HUES6 (cell line): Measurements from ENCODE around the gene OSBPL10.

Experiments used
- H3K27ac ChIP-seq: 2 replicates; pipeline ENCODE4 v1.7.0; 2013; ENCODE audit warnings: low read depth, mild to moderate bottlenecking, low read length, inconsistent platforms
- H3K27me3 ChIP-seq: 2 replicates; pipeline ENCODE4 v1.6.1; 2013; ENCODE audit warnings: low read length; ENCODE audit not compliant: control insufficient read depth, insufficient read depth
- H3K36me3 ChIP-seq: 2 replicates; pipeline ENCODE4 v1.6.1; 2013; ENCODE audit warnings: low read length; ENCODE audit not compliant: control insufficient read depth, insufficient read depth
- H3K4me1 ChIP-seq: 2 replicates; pipeline ENCODE4 v1.6.1; 2013; ENCODE audit warnings: low read length; ENCODE audit not compliant: control insufficient read depth, insufficient read depth
- H3K4me3 ChIP-seq: 2 replicates; pipeline ENCODE4 v1.5.1; 2013; ENCODE audit warnings: low read depth, low read length
- H3K9ac ChIP-seq: one replicate; pipeline ENCODE4 v1.6.1; 2013; ENCODE audit warnings: mild to moderate bottlenecking, low read length
- H3K9me3 ChIP-seq: 2 replicates; pipeline ENCODE4 v1.6.1; 2013; ENCODE audit warnings: low read depth, low read length; ENCODE audit not compliant: control insufficient read depth, insufficient read depth

OSBPL10 gene

DNA sequence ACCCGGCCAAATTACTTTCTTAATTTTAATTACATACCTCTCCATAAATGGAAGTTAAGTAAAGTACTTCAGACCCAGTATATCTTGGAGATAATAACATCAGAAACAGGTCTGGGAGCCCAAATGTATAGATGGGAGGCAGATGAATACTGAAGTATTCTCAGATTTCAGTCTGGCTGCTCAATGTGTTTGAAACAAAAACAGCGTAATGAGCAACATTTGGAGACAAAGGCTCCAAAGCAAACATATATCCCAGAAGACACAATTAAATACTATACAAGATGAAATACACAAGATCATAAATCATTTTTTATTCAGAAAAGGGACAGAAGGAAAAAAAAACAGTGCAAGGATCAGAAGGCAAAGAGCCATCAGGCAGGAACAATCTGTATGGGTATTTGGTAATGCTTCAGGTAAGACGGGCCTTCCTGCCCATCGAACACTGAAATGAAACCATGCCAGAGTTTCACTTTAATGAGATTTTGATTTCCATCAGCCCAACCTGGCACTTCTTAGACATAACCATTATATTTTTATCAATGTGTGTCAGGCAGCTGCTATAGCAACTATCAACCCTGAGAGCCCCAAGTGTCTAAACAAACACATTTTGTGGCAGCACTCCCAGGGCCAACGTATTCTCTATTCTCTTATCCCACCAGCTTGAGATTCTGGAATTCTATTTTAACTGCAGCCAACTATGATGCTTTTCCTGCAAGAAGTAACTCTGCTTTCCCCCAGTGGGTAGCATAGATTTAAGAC, 237.6 kb downstream of the OSBPL10 start:
- H3K4me3 ChIP-seq = no peak overlapping the region
- H3K27ac ChIP-seq = no peak overlapping the region
- peaks cover 3% of the 10 kb centered on the region; the same call in 1 of the 2 replicates for H3K36me3 ChIP-seq
- no peaks in the 10 kb centered on the region for H3K9me3 ChIP-seq
- no peaks in the 10 kb centered on the region for H3K4me1 ChIP-seq
- no peak overlapping the region for H3K9ac ChIP-seq
- no peaks in the 10 kb centered on the region for H3K27me3 ChIP-seq

DNA sequence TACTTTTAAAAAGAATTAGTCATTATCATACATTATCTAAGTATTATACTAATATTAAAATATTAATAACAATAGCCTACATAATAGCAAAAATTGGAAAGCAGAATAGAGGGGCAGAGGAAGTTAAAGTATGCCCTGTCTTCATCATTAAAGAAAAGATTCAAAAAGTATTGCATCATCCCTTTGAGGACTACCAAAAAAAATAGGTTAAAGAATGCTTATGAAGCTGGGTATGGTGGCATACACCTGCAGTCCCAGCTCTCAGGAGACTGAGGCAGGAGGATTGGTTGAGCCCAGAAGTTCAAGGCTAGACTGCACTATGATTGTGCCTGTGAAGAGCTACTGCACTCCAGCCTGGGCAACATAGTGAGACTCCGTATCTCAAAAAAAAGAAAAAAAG, 240.7 kb downstream of the OSBPL10 start:
- Histone ChIP-seq H3K9ac (no peak overlapping the region), H3K36me3 (no peaks in the 10 kb centered on the region), H3K4me1 (peaks cover 8% of the 10 kb centered on the region), H3K9me3 (no peaks in the 10 kb centered on the region), H3K4me3 (no peak overlapping the region), H3K27me3 (no peaks in the 10 kb centered on the region), H3K27ac (no peak overlapping the region)

- Histone ChIP-seq H3K9ac (no peak overlapping the region), H3K27ac (no peak overlapping the region), H3K36me3 (no peaks in the 10 kb centered on the region), H3K27me3 (no peaks in the 10 kb centered on the region), H3K4me3 (no peak overlapping the region), H3K4me1 (peaks cover 8% of the 10 kb centered on the region), H3K9me3 (no peaks in the 10 kb centered on the region)
Observed at GRCh38 chr3:31738412-31738811, 242.7 kb downstream of the OSBPL10 start.

- peaks cover 8% of the 10 kb centered on the region for H3K4me1 ChIP-seq
- H3K9ac ChIP-seq = no peak overlapping the region
- H3K27ac ChIP-seq = no peak overlapping the region
- H3K27me3 ChIP-seq = no peaks in the 10 kb centered on the region
- no peaks in the 10 kb centered on the region for H3K36me3 ChIP-seq
- no peak overlapping the region for H3K4me3 ChIP-seq
- no peaks in the 10 kb centered on the region for H3K9me3 ChIP-seq
Observed at GRCh38 chr3:31735667-31736066, 245.4 kb downstream of the OSBPL10 start.

- Histone ChIP-seq H3K9ac (no peak overlapping the region), H3K27me3 (no peaks in the 10 kb centered on the region), H3K9me3 (no peaks in the 10 kb centered on the region), H3K4me1 (peaks cover 8% of the 10 kb centered on the region), H3K36me3 (no peaks in the 10 kb centered on the region), H3K27ac (no peak overlapping the region), H3K4me3 (no peak overlapping the region)
Observed at GRCh38 chr3:31733234-31733667, 247.8 kb downstream of the OSBPL10 start.

DNA sequence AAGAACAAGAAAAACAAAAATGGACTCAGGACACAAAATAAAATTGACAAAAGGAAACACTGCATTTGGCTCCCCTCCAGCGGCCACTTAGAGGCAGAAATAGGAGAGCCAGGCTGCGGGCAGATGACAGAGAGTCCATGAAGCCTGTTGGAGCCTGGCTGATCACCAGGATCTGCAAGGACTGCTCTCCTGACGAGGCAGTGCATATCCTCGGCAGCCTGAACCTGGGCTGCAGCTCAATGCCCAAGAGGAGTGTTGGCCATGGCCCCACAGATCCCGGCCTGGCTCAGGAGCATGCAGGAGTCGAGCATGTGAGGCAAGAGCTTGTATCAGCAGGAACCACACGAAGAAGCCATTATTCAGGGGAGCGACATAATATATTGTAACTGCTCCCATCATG, 248.5 kb downstream of the OSBPL10 start:
- Histone ChIP-seq H3K9ac (no peak overlapping the region), H3K27me3 (no peaks in the 10 kb centered on the region), H3K4me3 (no peak overlapping the region), H3K36me3 (no peaks in the 10 kb centered on the region), H3K9me3 (no peaks in the 10 kb centered on the region), H3K4me1 (peaks cover 8% of the 10 kb centered on the region), H3K27ac (no peak overlapping the region)

DNA sequence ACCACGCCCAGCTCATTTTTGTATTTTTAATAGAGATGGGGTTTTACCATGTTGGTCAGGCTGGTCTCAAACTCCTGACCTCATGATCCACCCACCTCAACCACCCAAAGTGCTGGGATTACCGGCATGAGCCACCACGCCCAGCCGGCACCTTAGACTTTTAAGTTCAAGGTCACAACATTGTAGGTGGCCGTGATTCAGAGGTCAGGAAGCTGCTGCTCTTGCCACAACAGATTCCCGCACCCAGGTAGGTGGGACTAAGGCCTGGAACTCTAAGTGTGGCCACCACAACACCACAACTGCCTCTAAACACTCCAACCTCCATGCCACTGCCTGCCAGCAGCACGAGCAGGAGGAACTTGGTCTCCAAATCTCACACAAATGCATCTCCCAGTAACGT, 251.5 kb downstream of the OSBPL10 start:
- Histone ChIP-seq H3K9me3 (no peaks in the 10 kb centered on the region), H3K4me3 (no peak overlapping the region), H3K27me3 (no peaks in the 10 kb centered on the region), H3K27ac (0 out of 2 replicates have a peak overlapping the region, but pooled peaks have one; percentile 41), H3K36me3 (no peaks in the 10 kb centered on the region), H3K4me1 (peaks cover 3% of the 10 kb centered on the region), H3K9ac (no peak overlapping the region)

DNA sequence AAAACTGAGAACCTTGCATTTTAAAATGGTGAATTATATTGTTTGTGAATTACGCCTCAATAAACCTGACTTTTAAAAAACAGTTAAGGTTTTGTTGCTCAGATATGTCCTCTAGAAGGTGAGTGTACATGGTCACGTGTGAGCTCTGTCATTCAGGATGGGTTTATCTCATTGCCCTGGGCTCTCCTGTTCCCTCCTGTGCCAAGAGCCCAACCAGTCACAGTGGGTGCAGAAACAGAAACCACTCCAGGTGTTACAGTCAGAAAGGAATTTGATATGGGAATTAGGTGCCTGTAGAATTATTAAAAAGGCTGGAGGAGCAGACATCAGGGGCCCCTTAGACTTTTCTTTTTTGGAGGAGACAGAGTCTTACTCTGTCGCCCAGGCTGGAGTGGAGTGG, 252.0 kb downstream of the OSBPL10 start:
- H3K36me3 ChIP-seq = no peaks in the 10 kb centered on the region
- no peak overlapping the region for H3K4me3 ChIP-seq
- no peaks in the 10 kb centered on the region for H3K27me3 ChIP-seq
- no peaks in the 10 kb centered on the region for H3K9me3 ChIP-seq
- H3K27ac ChIP-seq = no peak overlapping the region
- H3K9ac ChIP-seq = no peak overlapping the region
- peaks cover 8% of the 10 kb centered on the region for H3K4me1 ChIP-seq

- H3K9ac ChIP-seq = no peak overlapping the region
- H3K9me3 ChIP-seq = no peaks in the 10 kb centered on the region
- no peak overlapping the region for H3K27ac ChIP-seq
- no peaks in the 10 kb centered on the region for H3K36me3 ChIP-seq
- H3K4me1 ChIP-seq = peaks cover 12% of the 10 kb centered on the region
- no peaks in the 10 kb centered on the region for H3K27me3 ChIP-seq
- H3K4me3 ChIP-seq = no peak overlapping the region
Observed at GRCh38 chr3:31728403-31728802, 252.7 kb downstream of the OSBPL10 start.

DNA sequence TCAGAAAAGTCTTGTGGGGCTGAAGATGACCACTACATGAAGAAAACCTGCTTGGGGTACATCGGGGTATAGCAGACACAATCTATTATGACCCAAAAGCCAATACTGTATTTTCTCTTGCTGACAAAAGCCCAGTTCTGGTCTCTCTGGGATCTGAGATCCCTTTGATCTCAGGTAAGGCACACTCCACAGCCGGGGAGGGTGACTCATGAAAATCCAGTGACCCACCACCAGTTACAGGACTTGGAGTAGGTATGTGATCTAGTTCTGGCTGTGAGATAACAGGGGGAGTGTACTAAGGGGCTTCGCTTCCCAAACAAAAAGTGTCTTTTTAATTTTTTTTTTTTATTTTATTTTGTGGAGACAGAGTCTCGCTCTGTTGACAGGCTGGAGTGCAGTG, 255.1 kb downstream of the OSBPL10 start:
- no peaks in the 10 kb centered on the region for H3K27me3 ChIP-seq
- H3K4me3 ChIP-seq = no peak overlapping the region
- H3K9ac ChIP-seq = no peak overlapping the region
- no peaks in the 10 kb centered on the region for H3K9me3 ChIP-seq
- H3K27ac ChIP-seq = no peak overlapping the region
- H3K4me1 ChIP-seq = peaks cover 12% of the 10 kb centered on the region
- H3K36me3 ChIP-seq = no peaks in the 10 kb centered on the region

DNA sequence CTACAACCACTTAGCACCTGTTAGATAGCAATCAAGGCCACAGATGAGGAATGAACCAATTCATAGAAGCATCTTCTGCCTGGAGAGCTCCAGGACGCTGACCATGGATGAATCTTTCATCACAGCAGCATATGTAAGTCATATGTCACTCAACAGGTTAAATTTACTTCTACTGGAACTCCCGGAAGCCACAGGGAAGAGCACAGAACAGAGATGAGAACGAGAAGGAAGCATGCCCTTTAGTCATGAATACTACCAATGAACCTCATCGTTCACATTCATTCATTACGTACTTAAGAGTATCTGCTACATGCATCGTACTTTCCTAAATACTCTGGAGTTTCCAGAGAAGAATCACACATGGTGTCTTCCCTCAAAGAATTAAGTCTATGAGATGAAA, 255.5 kb downstream of the OSBPL10 start:
- H3K36me3 ChIP-seq = no peaks in the 10 kb centered on the region
- no peak overlapping the region for H3K9ac ChIP-seq
- no peak overlapping the region for H3K27ac ChIP-seq
- H3K4me1 ChIP-seq = peaks cover 12% of the 10 kb centered on the region
- H3K27me3 ChIP-seq = no peaks in the 10 kb centered on the region
- no peaks in the 10 kb centered on the region for H3K9me3 ChIP-seq
- H3K4me3 ChIP-seq = no peak overlapping the region
